Kidney (tissue), 14 donors: Measurements from ENCODE around the gene DDA1. TPM values are rescaled to one million over a fixed set of nuclear protein-coding genes. Genes with fewer than 3 reads are reported as not detected.
"Not testable (repeated sequence)": the region's sequence is repeated elsewhere in the genome, so short reads cannot be mapped to it uniquely, and the experiment has no call there.

Source experiments
- DNase-seq, 5 donors: peaks; one replicate each; pipeline ENCODE4 v3.0.0-alpha.2; 2013 to 2020
- FAIRE-seq: peaks from 2 replicates; lab custom pipeline; 2012; peaks lifted over from hg19 to GRCh38; lab: Jason Lieb, UNC
- H3K27ac ChIP-seq, 2 donors: one replicate each; pipeline ENCODE4 v1.7.0; 2013; ENCODE audit warnings: low read depth in 2 of 2, low read length in 2 of 2, inconsistent platforms in 1 of 2
- H3K27me3 ChIP-seq: one replicate; pipeline ENCODE4 v1.7.1; 2013; ENCODE audit warnings: low read length, inconsistent platforms; ENCODE audit not compliant: control insufficient read depth, insufficient read depth
- H3K36me3 ChIP-seq, 3 donors: one replicate each; pipeline versions ENCODE4 v1.7.0 to v1.7.1; 2013; ENCODE audit warnings: low read length in 3 of 3, control low read depth in 1 of 3, inconsistent platforms in 1 of 3; ENCODE audit not compliant: insufficient read depth in 3 of 3, control insufficient read depth in 2 of 3
- H3K4me1 ChIP-seq, 3 donors: one replicate each; pipeline versions ENCODE4 v1.7.0 to v1.7.1; 2013; ENCODE audit warnings: low read length in 3 of 3, inconsistent platforms in 1 of 3, low read depth in 1 of 3; ENCODE audit not compliant: control insufficient read depth in 2 of 3, insufficient read depth in 2 of 3
- H3K4me3 ChIP-seq, 3 donors: one replicate each; pipeline versions ENCODE4 v1.7.0 to v1.8.1; 2013; ENCODE audit warnings: low read length in 3 of 3, control low read depth in 1 of 3, inconsistent platforms in 1 of 3
- H3K9ac ChIP-seq, 3 donors: one replicate each; pipeline versions ENCODE4 v1.7.0 to v1.7.1; 2013; ENCODE audit warnings: low read length in 3 of 3, control low read depth in 1 of 3, inconsistent platforms in 1 of 3
- H3K9me3 ChIP-seq, 3 donors: one replicate each; pipeline versions ENCODE4 v1.7.0 to v1.7.1; 2013; ENCODE audit warnings: low read length in 3 of 3, control low read depth in 1 of 3, inconsistent platforms in 1 of 3; ENCODE audit not compliant: control insufficient read depth in 2 of 3, insufficient read depth in 1 of 3
- CTCF ChIP-seq: IDR thresholded peaks from 3 replicates; pipeline ENCODE4 v1.5.1; 2012; ENCODE audit warnings: mild to moderate bottlenecking, moderate library complexity, borderline replicate concordance; ENCODE audit not compliant: insufficient read depth; ENCODE audit errors: extremely low read depth
- intact Hi-C: fragments of 100-400 bp; cut with DNase I; formaldehyde crosslinking; loops from one replicate; pipeline ENCODE4 v1.11.1; 2022
- polyA plus RNA-seq: library from polyadenylated mRNA; stranded (reverse); fragments of 350-450 nt; fragmentation: Illumina TruSeq; extraction: RNeasy Lipid Tissue Mini Kit (QIAGEN cat#74804); gene quantifications from one replicate; pipeline ENCODE4 v1.2.3, GENCODE V29; 2014; ENCODE audit warnings: low read depth, low replicate concordance; ENCODE audit not compliant: insufficient read depth
- total RNA-seq: library from RNA; stranded (reverse); fragmentation: NEBNext Ultra II Directional; extraction: Animal tissue kit (Norgen Biotek cat#: 25700); gene quantifications from one replicate; pipeline ENCODE4 v1.2.1, GENCODE V29; 2021
- donor health status: control.
- donor health status: control.
- donor health status: control.
- donor health status: control.
- donor health status: control.
- donor health status: DM: yes; HTN: yes; CAD: no.
- donor health status: Normal renal cell carcinoma (clear cell type).

The DDA1 gene
- total and polyA plus RNA-seq, 2 donors from 2014 or later, result 27.7 to 35.9 TPM

- no peak overlapping the region for H3K9ac ChIP-seq
- H3K27ac ChIP-seq, result no peak overlapping the region
- H3K4me3 ChIP-seq, result no peak overlapping the region
- no peak for TF ChIP-seq CTCF
- no peaks in the 10 kb centered on the region for H3K4me1 ChIP-seq
- no peak for DNase-seq
- H3K36me3 ChIP-seq, result no peaks in the 10 kb centered on the region
- no peaks in the 10 kb centered on the region for H3K27me3 ChIP-seq
- no peak for FAIRE-seq
- intact Hi-C loops, result no loop called here
- H3K9me3 ChIP-seq, result no peaks in the 10 kb centered on the region
Measured at GRCh38 chr19:17359905-17360800, 50.8 kb downstream of the DDA1 start.

DNA sequence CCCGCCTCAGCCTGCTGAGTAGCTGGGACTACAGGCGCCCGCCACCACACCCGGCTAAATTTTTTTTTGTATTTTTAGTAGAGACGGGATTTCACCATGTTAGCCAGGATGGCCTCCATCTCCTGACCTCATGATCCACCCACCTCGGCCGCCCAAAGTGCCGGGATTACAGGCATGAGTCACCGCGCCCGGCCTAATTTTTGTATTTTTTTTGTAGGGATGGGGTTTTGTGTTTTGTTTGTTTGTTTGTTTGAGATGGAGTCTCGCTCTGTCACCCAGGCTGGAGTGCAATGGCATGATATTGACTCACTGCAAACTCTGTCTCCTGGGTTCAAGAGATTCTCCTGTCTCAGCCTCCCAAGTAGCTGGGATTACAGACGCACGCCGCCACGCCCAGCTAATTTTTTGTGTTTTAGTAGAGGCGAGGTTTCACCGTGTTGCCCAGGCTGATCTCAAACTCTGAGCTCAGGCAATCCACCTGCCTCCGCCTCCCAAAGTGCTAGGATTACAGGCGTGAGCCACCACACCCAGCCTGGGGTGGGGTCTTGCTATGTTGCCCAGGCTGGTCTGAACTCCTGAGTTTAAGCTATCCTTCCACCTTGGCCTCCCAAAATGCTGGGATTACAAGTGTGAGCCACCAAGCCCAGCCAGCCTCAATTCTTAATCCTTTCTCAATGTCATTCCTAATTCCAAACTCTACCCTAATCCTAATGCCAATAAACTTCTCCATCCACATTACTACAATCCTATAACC lies 54.7 kb downstream of the DDA1 start:
- FAIRE-seq, intact Hi-C loops: not testable (repeated sequence)

DNA sequence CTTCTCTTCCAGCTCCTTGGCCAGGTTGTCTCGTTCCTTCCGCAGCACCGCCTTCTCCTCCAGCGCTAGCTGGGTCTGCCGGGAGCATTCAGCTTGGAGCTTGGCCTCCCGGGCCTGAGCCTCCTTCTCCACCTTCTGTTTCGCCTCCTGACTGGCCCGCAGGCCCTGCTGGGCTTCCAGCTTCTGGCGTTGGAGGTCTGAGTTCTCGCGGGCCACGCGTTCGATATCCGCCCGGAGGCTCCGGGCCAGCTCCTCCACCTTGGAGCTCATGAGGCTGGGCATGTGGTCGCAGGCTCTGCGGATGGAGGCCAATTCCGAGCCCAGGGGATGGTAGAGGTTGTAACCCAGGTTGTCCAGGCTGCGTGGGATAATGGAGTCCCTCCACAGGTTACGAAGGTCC lies 56.0 kb downstream of the DDA1 start:
- Histone ChIP-seq H3K27ac (no peak overlapping the region), H3K36me3 (no peaks in the 10 kb centered on the region), H3K4me1 (no peaks in the 10 kb centered on the region), H3K9ac (no peak overlapping the region), H3K9me3 (no peaks in the 10 kb centered on the region), H3K4me3 (no peak overlapping the region), H3K27me3 (no peaks in the 10 kb centered on the region)
- intact Hi-C loops, result no loop called here
- FAIRE-seq, result no peak
- no peak for DNase-seq
- no peak for TF ChIP-seq CTCF

More for the DNA sequence above, 54.7 kb downstream of the DDA1 start:
- not testable (repeated sequence) for H3K27ac ChIP-seq, H3K36me3 ChIP-seq, H3K4me3 ChIP-seq, H3K27me3 ChIP-seq, H3K9me3 ChIP-seq, H3K4me1 ChIP-seq, H3K9ac ChIP-seq, DNase-seq

GRCh38 chr19:17370026-17370587 lies 60.7 kb downstream of the DDA1 start:
- no peak overlapping the region for H3K4me3 ChIP-seq
- no peaks in the 10 kb centered on the region for H3K9me3 ChIP-seq
- no peak overlapping the region for H3K9ac ChIP-seq
- no peaks in the 10 kb centered on the region for H3K27me3 ChIP-seq
- H3K27ac ChIP-seq, result no peak overlapping the region
- intact Hi-C loops, result no loop called here
- H3K4me1 ChIP-seq, result no peaks in the 10 kb centered on the region
- no peak for DNase-seq
- TF ChIP-seq CTCF, result no peak
- H3K36me3 ChIP-seq, result no peaks in the 10 kb centered on the region
- no peak for FAIRE-seq
